Hippocampal formation (tissue), 2 donors: ENCODE results near the gene KRTAP4-11.
A peak's percentile ranks its signal among the peaks of the same experiment; 100 is the strongest.
"Not testable (repeated sequence)": the region's sequence is repeated elsewhere in the genome, so short reads cannot be mapped to it uniquely, and the experiment has no call there.

Experiments used
- DNase-seq, 2 donors: peaks; one replicate each; lab custom pipeline; 2025; lab: John Stamatoyannopoulos, UW

The KRTAP4-11 gene

GRCh38 chr17:41117846-41118386, at the start of gene KRTAP4-11:
Gene KRTAP4-11, minus strand, starts transcription at chr17:41118373. Its CDS starts 58 bp downstream, at chr17:41118315.
- DNase-seq: not testable (repeated sequence)

GRCh38 chr17:41167561-41167960, 49.4 kb upstream of the KRTAP4-11 start:
- no peak for DNase-seq

- no peak for DNase-seq
Measured at GRCh38 chr17:41163828-41164227, 45.7 kb upstream of the KRTAP4-11 start.

GRCh38 chr17:41160648-41161047, 42.5 kb upstream of the KRTAP4-11 start, which contains the start of gene KRTAP4-4:
Gene KRTAP4-4, minus strand, starts transcription at chr17:41160748. Its CDS starts 57 bp downstream, at chr17:41160691.
- no peak for DNase-seq

- DNase-seq: not testable (repeated sequence)
Measured at GRCh38 chr17:41160190-41160589, 42.0 kb upstream of the KRTAP4-11 start.

GRCh38 chr17:41153856-41154255, 35.7 kb upstream of the KRTAP4-11 start:
- DNase-seq: peak; percentile 2 to 5

- DNase-seq: no peak
Measured at GRCh38 chr17:41151525-41151924, 33.4 kb upstream of the KRTAP4-11 start.

- no peak for DNase-seq
Measured at GRCh38 chr17:41150026-41150425, 31.9 kb upstream of the KRTAP4-11 start.

- DNase-seq: no peak
Measured at GRCh38 chr17:41149652-41149985, 31.4 kb upstream of the KRTAP4-11 start, which contains the start of gene KRTAP4-5. Gene KRTAP4-5, minus strand, starts transcription at chr17:41149825. Its CDS starts 58 bp downstream, at chr17:41149767.

GRCh38 chr17:41148971-41149651, 30.9 kb upstream of the KRTAP4-11 start:
- DNase-seq: not testable (repeated sequence)

GRCh38 chr17:41147531-41148204, 29.5 kb upstream of the KRTAP4-11 start:
- DNase-seq: no peak

- no peak for DNase-seq
Measured at GRCh38 chr17:41145261-41145660, 27.1 kb upstream of the KRTAP4-11 start.

GRCh38 chr17:41144846-41145245, 26.7 kb upstream of the KRTAP4-11 start:
- no peak for DNase-seq

- DNase-seq: no peak
Measured at GRCh38 chr17:41141361-41141760, 23.2 kb upstream of the KRTAP4-11 start.

- DNase-seq: no peak
Measured at GRCh38 chr17:41140360-41141131, 22.4 kb upstream of the KRTAP4-11 start, which contains the start of gene KRTAP4-6. Gene KRTAP4-6, minus strand, starts transcription at chr17:41140544. Its CDS starts 57 bp downstream, at chr17:41140487.

GRCh38 chr17:41139865-41140264, 21.7 kb upstream of the KRTAP4-11 start:
- not testable (repeated sequence) for DNase-seq

GRCh38 chr17:41133880-41134735, 15.9 kb upstream of the KRTAP4-11 start:
- DNase-seq: no peak

- DNase-seq: no peak
Measured at GRCh38 chr17:41131979-41132378, 13.8 kb upstream of the KRTAP4-11 start.

- no peak for DNase-seq
Measured at GRCh38 chr17:41127371-41127770, 9.2 kb upstream of the KRTAP4-11 start.

GRCh38 chr17:41126412-41126811, 8.2 kb upstream of the KRTAP4-11 start:
- DNase-seq: no peak

- DNase-seq: no peak
Measured at GRCh38 chr17:41125064-41125463, 6.9 kb upstream of the KRTAP4-11 start.
